A549 treated with ZK216348 at 1 μM for 4 hours (cell line): ENCODE data around the gene KIAA1958. TPM values are rescaled to one million over a fixed set of nuclear protein-coding genes. Genes with fewer than 3 reads are reported as not detected.

Experiments used
- total RNA-seq: library from RNA; stranded (reverse); fragments of 200-300 nt; extraction: Qiagen RNA extraction; gene quantifications from 5 replicates; pipeline ENCODE4 v1.2.3, GENCODE V29; 2022; ENCODE audit warnings: low read depth

The KIAA1958 gene, protein sequence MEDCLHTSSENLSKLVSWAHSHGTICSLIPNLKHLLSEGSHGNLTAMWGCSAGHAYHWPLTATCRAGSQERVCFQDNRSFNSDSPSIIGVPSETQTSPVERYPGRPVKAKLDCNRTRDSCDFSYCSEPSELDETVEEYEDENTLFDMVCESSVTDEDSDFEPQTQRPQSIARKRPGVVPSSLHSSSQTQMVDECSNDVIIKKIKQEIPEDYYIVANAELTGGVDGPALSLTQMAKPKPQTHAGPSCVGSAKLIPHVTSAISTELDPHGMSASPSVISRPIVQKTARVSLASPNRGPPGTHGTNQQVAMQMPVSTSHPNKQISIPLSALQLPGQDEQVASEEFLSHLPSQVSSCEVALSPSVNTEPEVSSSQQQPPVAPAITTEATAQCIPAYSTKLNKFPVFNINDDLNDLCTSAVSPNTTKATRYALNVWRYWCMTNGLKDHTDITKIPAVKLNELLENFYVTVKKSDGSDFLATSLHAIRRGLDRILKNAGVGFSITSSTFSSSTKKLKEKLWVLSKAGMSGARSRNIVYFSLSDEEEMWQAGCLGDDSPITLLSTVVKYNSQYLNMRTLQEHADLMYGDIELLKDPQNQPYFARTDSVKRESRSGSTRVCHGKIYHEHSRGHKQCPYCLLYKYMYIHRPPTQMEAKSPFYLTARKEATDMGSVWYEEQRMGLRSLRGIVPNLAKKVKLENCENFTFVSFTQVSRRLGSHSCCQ
- 1.2 to 3.1 TPM (median 2.1 TPM) in 5 replicates for total RNA-seq

GRCh38 chr9:112486221-112487007 is at the start of gene KIAA1958:
TSS of gene KIAA1958 (plus strand) at chr9:112486827. CDS start at chr9:112574081, 87,254 bp downstream.

DNA sequence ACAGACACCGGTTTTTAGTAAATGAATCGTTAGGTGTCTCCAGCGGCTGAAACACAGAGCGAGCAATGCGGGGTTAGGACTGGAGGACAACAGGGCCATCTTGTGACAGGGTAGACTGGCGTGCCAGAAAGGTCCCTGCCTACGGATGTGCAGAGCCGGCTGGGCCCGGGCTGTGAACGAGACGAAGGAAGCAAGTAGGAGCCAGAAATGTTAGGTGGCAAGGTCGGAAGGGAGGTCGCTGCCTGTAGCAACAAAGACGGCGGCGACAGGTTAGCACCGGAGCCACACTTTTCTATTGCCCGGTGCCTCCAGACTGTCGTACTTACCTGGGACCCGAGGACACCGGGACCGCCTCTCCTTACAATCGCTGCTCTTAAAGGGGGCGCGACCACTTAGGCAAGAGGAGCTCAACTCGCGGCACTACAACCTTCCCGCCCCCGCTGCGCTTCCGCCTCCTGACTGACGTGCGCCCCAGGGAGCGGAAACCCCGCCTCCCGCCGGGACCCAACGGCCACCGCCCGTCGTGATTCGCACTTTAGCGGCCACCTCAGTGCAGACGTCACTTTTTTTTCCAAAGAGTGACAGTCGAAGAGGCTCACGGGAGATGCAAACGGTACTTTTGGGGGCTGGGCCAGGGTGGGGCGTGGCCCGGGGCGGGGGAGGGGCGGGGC is 231.2 kb downstream of the KIAA1958 start, which contains the start of gene INIP:
Gene INIP, minus strand, starts transcription at position 457 of the 671 bp plus-strand sequence. CDS start 1,632 bp downstream, outside the sequence.

Other genes starting within 250 kb of the KIAA1958 start
- gene PTBP3, start 153.2 kb upstream of the KIAA1958 start, total RNA-seq, result 15.8 to 33.9 TPM (median 32.0 TPM) in 5 replicates
- gene HSDL2, start 106.7 kb upstream of the KIAA1958 start, total RNA-seq, result 19.7 to 32.6 TPM (median 24.8 TPM) in 5 replicates
- 14.1 to 21.5 TPM (median 16.5 TPM) in 5 replicates for gene INIP, start 231.3 kb downstream of the KIAA1958 start, total RNA-seq